PC-3 (cell line): ENCODE results near the gene PPP2R5D. TPM values are rescaled to one million over a fixed set of nuclear protein-coding genes. Genes with fewer than 3 reads are reported as not detected.

Source experiments
- ATAC-seq: fragments of 200-7000 bp; cut with Tn5 transposase; 2 replicates; pipeline ENCODE4 v1.9.1; 2020; ENCODE audit warnings: mild to moderate bottlenecking, moderate library complexity
- BruUV-seq: library from RNA; stranded (reverse); fragments of 400-500 nt; replicated peaks from 2 replicates; lab custom pipeline; 2021; lab: Mats Ljungman, UMichigan
- CTCF ChIA-PET: fragments of 300-600 bp; sonication (Branson Sonifier 250); formaldehyde crosslinking; loops from one replicate; lab custom pipeline; 2022; ENCODE audit warnings: antibody characterized with exemption; lab: Charles Lee
- POLR2A ChIA-PET: fragments of 300-600 bp; sonication (Branson Sonifier 250); formaldehyde crosslinking; loops from one replicate; lab custom pipeline; 2022; ENCODE audit warnings: antibody characterized with exemption; ENCODE audit not compliant: unreplicated experiment; lab: Charles Lee
- DNase-seq: peaks from one replicate; pipeline ENCODE4 v3.0.0-alpha.2; 2015
- H2AFZ ChIP-seq: fragments of 300-600 bp; sonication (generic); 2 replicates; pipeline ENCODE4 v1.6.0; 2016; ENCODE audit warnings: antibody characterized with exemption, low read length
- H3F3A ChIP-seq: fragments of 300-600 bp; sonication (generic); one replicate; pipeline ENCODE4 v1.6.0; 2017; ENCODE audit warnings: antibody characterized with exemption, low read length, control low read depth, mild to moderate bottlenecking; ENCODE audit not compliant: unreplicated experiment
- H3K27ac ChIP-seq: fragments of 300-600 bp; sonication (generic); 2 replicates; pipeline ENCODE4 v1.5.1; 2016; ENCODE audit warnings: mild to moderate bottlenecking, low read length
- H3K27me3 ChIP-seq: fragments of 300-600 bp; sonication (generic); 2 replicates; pipeline ENCODE4 v1.6.1; 2016; ENCODE audit warnings: low read length, mixed read lengths
- H3K36me3 ChIP-seq: fragments of 300-600 bp; sonication (generic); 2 replicates; pipeline ENCODE4 v1.6.1; 2016; ENCODE audit warnings: low read depth, mixed run types, low read length, mixed read lengths
- H3K4me1 ChIP-seq: fragments of 300-600 bp; sonication (generic); 2 replicates; pipeline ENCODE4 v1.5.1; 2016; ENCODE audit warnings: low read length; ENCODE audit not compliant: insufficient read depth
- H3K4me2 ChIP-seq: fragments of 300-600 bp; sonication (generic); 2 replicates; pipeline ENCODE4 v1.6.0; 2016; ENCODE audit warnings: low read length
- H3K4me3 ChIP-seq: fragments of 300-600 bp; sonication (generic); 2 replicates; pipeline ENCODE4 v1.5.1; 2016; ENCODE audit warnings: mild to moderate bottlenecking, low read length, mixed read lengths
- H3K79me2 ChIP-seq: fragments of 300-600 bp; sonication (generic); 2 replicates; pipeline ENCODE4 v1.6.1; 2017; ENCODE audit warnings: low read length, mixed read lengths
- H3K9ac ChIP-seq: fragments of 300-600 bp; sonication (generic); 2 replicates; pipeline ENCODE4 v1.6.0; 2016; ENCODE audit warnings: mild to moderate bottlenecking, low read length
- H3K9me2 ChIP-seq: fragments of 300-600 bp; sonication (generic); replicated peaks from 2 replicates; pipeline ENCODE4 v1.6.1; 2016; ENCODE audit warnings: mixed run types, low read length, mixed read lengths
- H3K9me3 ChIP-seq: fragments of 300-600 bp; sonication (generic); 2 replicates; pipeline ENCODE4 v1.6.1; 2016; ENCODE audit warnings: low read length, mixed read lengths
- H4K20me1 ChIP-seq: fragments of 300-600 bp; sonication (generic); 2 replicates; pipeline ENCODE4 v1.6.1; 2016; ENCODE audit warnings: low read length, mixed read lengths
- EZH2 ChIP-seq: fragments of 300-600 bp; sonication (generic); IDR thresholded peaks from one replicate; pipeline ENCODE4 v1.6.1; 2017; ENCODE audit warnings: antibody characterized with exemption, mild to moderate bottlenecking, low read length; ENCODE audit not compliant: unreplicated experiment
- EZH2phosphoT487 ChIP-seq: fragments of 300-600 bp; sonication (generic); IDR thresholded peaks from 2 replicates; pipeline ENCODE4 v1.6.1; 2018; ENCODE audit warnings: mild to moderate bottlenecking, antibody characterized with exemption, low read length, borderline replicate concordance
- intact Hi-C: fragments of 100-400 bp; cut with micrococcal nuclease; formaldehyde crosslinking; loops from 2 replicates; pipeline ENCODE4 v1.9.0; 2023
- total RNA-seq: library from RNA; depleted of rRNA; stranded (reverse); fragments of >200 nt; gene quantifications from 2 replicates; pipeline ENCODE4 v1.2.3, GENCODE V29; 2014
- TF ChIP-seq, protein P1 (sequence below): fragments of 300-600 bp; sonication (generic); conservative IDR thresholded peaks from 2 replicates; pipeline ENCODE4 v1.5.1; 2017; ENCODE audit warnings: antibody characterized with exemption, low read depth, mild to moderate bottlenecking, low read length

The PPP2R5D gene
- total RNA-seq, 1 experiment from 2014 or later: 54.1 TPM

DNA sequence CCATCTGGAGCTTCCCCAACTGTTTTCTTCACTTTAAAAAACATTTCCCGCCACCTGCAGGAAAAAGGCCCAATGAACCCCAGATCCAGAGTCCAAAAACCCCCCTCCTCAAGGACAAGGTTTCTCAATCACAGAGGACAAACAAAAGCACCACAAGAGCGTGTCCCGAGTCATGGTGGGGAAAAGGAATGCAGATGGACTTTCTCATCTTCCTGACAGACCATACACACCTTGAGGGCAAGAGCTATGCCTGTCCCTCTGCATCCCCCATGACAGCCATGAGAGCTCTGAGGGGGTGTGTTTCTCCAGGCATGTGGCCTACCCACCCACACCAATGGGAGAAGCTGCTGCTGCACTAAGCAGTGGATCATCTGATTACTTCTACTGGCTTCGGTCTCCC lies 14.4 kb upstream of the PPP2R5D start:
- no TSS peak for BruUV-seq
- no peak for DNase-seq
- Histone ChIP-seq H3K9me3 (no peaks in the 10 kb centered on the region), H2AFZ (no peak overlapping the region), H3K27ac (no peak overlapping the region), H3K4me2 (no peak overlapping the region), H3K4me3 (no peak overlapping the region), H3K79me2 (0 out of 2 replicates have a peak, but pooled peaks cover under 1% of the 10 kb centered on the region), H3K27me3 (no peaks in the 10 kb centered on the region), H3K9ac (no peak overlapping the region), H4K20me1 (no peaks in the 10 kb centered on the region), H3K36me3 (no peaks in the 10 kb centered on the region), H3K9me2 (no peaks in the 10 kb centered on the region), H3K4me1 (peaks cover 7% of the 10 kb centered on the region; the same call in 1 of the 2 replicates), H3F3A (no peaks in the 10 kb centered on the region)
- POLR2A ChIA-PET: no interaction called here
- CTCF ChIA-PET: no interaction called here
- no peak for ATAC-seq
- intact Hi-C loops: no loop called here
- TF ChIP-seq EZH2 (no peak), EZH2phosphoT487 (no peak)
- TF ChIP-seq, protein P1, sequence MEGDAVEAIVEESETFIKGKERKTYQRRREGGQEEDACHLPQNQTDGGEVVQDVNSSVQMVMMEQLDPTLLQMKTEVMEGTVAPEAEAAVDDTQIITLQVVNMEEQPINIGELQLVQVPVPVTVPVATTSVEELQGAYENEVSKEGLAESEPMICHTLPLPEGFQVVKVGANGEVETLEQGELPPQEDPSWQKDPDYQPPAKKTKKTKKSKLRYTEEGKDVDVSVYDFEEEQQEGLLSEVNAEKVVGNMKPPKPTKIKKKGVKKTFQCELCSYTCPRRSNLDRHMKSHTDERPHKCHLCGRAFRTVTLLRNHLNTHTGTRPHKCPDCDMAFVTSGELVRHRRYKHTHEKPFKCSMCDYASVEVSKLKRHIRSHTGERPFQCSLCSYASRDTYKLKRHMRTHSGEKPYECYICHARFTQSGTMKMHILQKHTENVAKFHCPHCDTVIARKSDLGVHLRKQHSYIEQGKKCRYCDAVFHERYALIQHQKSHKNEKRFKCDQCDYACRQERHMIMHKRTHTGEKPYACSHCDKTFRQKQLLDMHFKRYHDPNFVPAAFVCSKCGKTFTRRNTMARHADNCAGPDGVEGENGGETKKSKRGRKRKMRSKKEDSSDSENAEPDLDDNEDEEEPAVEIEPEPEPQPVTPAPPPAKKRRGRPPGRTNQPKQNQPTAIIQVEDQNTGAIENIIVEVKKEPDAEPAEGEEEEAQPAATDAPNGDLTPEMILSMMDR: no peak

DNA sequence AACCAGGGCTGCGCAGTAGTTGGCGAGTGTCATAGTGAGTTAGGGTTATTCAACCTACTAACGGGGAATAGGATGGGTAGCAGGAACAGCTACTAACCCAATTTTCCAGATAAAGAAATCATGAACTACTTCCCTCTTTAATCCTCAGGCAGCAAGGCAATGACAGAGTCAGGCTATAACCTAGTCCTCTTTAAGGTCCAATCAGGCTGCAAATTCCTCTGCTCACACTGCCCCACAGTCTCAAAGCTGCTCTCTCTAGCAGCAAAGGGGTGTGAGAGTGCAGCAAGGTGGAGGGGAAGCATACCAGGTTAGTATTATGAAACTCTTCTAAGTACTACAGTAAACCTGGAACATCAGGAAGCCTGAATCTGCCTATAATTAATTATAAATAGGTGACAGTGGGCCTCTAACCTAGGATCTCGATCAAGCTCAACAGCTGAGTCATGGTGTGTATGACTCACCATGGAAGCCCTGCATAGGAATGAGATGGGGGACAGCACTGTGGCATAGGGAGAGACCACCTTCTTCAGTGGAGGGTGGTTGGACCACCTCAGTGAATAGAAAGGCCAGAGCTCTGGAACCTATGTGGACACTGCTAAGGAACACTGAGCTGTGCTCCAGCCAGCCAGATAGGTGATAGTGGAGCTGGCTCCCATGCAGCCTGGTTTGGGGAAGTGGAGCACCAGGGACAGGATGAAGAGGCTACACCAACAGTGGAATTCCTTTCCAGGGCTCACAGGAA lies 13.3 kb upstream of the PPP2R5D start:
- Histone ChIP-seq H4K20me1 (no peaks in the 10 kb centered on the region), H3K9me2 (no peaks in the 10 kb centered on the region), H3K9me3 (no peaks in the 10 kb centered on the region), H3K27me3 (no peaks in the 10 kb centered on the region), H3K9ac (no peak overlapping the region), H3K4me1 (peaks cover 7% of the 10 kb centered on the region; the same call in 1 of the 2 replicates), H3K36me3 (no peaks in the 10 kb centered on the region), H3K4me2 (no peak overlapping the region), H2AFZ (no peak overlapping the region), H3K4me3 (no peak overlapping the region), H3F3A (no peaks in the 10 kb centered on the region), H3K79me2 (0 out of 2 replicates have a peak, but pooled peaks cover 7% of the 10 kb centered on the region), H3K27ac (no peak overlapping the region)
- ATAC-seq: peak; percentile 64
- DNase-seq: peak; percentile 49
- intact Hi-C loops: no loop called here
- BruUV-seq: no TSS peak
- ChIA-PET POLR2A (no interaction called here), CTCF (no interaction called here)
- TF ChIP-seq EZH2phosphoT487: no peak
- no peak for TF ChIP-seq EZH2
- TF ChIP-seq, protein P1: no peak

DNA sequence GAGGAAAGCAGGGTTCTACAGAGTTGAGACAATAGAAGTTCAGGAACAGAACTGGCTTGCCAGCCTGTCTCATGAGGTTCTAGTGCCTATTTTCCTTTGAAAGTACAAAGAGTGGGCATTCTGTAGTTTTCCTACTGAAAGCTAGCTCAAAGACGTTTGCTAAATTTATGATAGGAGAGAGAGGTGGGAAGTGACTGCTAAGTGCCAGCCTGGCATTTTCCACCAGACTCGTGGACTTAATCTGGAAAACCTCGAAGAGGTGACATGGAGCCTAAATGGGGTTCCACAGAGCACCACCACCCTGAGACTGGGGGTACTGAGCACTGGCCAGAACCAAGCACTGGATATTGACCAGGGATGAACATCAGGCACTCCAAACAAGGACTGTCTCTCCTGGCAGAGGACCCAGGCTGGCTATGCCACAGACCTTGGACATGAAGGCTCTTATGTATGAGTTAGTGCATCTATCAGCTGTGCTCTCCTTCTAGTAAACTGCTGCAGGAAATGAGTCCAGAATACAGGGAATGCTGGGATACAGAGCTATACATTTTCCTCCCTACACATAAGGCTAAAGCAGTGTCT lies 12.5 kb upstream of the PPP2R5D start:
- Histone ChIP-seq H4K20me1 (no peaks in the 10 kb centered on the region), H3K36me3 (no peaks in the 10 kb centered on the region), H3F3A (no peaks in the 10 kb centered on the region), H3K27me3 (no peaks in the 10 kb centered on the region), H3K27ac (no peak overlapping the region), H3K79me2 (peaks cover 11% of the 10 kb centered on the region), H3K4me3 (no peak overlapping the region), H3K9ac (no peak overlapping the region), H3K9me2 (no peaks in the 10 kb centered on the region), H3K4me2 (no peak overlapping the region), H3K4me1 (peaks cover 7% of the 10 kb centered on the region; the same call in 1 of the 2 replicates), H2AFZ (no peak overlapping the region), H3K9me3 (no peaks in the 10 kb centered on the region)
- BruUV-seq: no TSS peak
- no peak for TF ChIP-seq EZH2phosphoT487
- TF ChIP-seq, protein P1: no peak
- no peak for TF ChIP-seq EZH2
- intact Hi-C loops: no loop called here
- POLR2A ChIA-PET: no interaction called here
- ATAC-seq (no peak; the same call in 1 of the 2 replicates), DNase-seq (no peak)
- CTCF ChIA-PET: no interaction called here
